D721Med (cell line): Measurements from ENCODE around the gene DRGX.

Source experiments
- DNase-seq: peaks from one replicate; pipeline ENCODE4 v3.0.0; 2011; ENCODE audit warnings: low spot score; ENCODE audit not compliant: insufficient read length
- FAIRE-seq: peaks from 2 replicates; lab custom pipeline; 2011; peaks lifted over from hg19 to GRCh38; lab: Jason Lieb, UNC
- CTCF ChIP-seq: IDR thresholded peaks from 2 replicates; pipeline ENCODE4 v1.5.1; 2012; ENCODE audit warnings: mild to moderate bottlenecking, control low read depth; ENCODE audit not compliant: insufficient read depth; ENCODE audit errors: missing control alignments

DRGX gene

GRCh38 chr10:49371967-49372366 is 23.9 kb downstream of the DRGX start:
- no peak for TF ChIP-seq CTCF
- DNase-seq, result no peak
- FAIRE-seq, result no peak

GRCh38 chr10:49370326-49371100 is 25.4 kb downstream of the DRGX start:
- no peak for TF ChIP-seq CTCF
- FAIRE-seq (no peak), DNase-seq (no peak)

GRCh38 chr10:49369216-49370162 is 26.4 kb downstream of the DRGX start:
- no peak for TF ChIP-seq CTCF
- FAIRE-seq (no peak), DNase-seq (no peak)

- FAIRE-seq (no peak), DNase-seq (no peak)
- TF ChIP-seq CTCF, result no peak
Measured at GRCh38 chr10:49368256-49368655, 27.6 kb downstream of the DRGX start.

- TF ChIP-seq CTCF, result no peak
- no peak for DNase-seq
- FAIRE-seq, result no peak
Measured at GRCh38 chr10:49367600-49367999, 28.3 kb downstream of the DRGX start.

- DNase-seq (no peak), FAIRE-seq (no peak)
- TF ChIP-seq CTCF, result no peak
Measured at GRCh38 chr10:49366460-49366859, 29.4 kb downstream of the DRGX start.
